Keratinocyte (primary cell): ENCODE data around the gene SLIT3. TPM values are rescaled to one million over a fixed set of nuclear protein-coding genes. Genes with fewer than 3 reads are reported as not detected.

Experiments
- DNase-seq: peaks from one replicate; pipeline ENCODE4 v3.0.0-alpha.2; 2011; ENCODE audit warnings: low read depth, missing footprints, low spot score
- FAIRE-seq: peaks from 2 replicates; lab custom pipeline; 2011; peaks lifted over from hg19 to GRCh38; lab: Jason Lieb, UNC
- H2AFZ ChIP-seq: 2 replicates; pipeline ENCODE4 v1.6.0; 2012; ENCODE audit warnings: low read length, control low read depth, inconsistent platforms; ENCODE audit not compliant: control insufficient read depth
- H3K27ac ChIP-seq: 2 replicates; pipeline ENCODE4 v1.5.1; 2011; ENCODE audit warnings: low read length; ENCODE audit not compliant: control insufficient read depth, insufficient read depth
- H3K27me3 ChIP-seq: 3 replicates; pipeline ENCODE4 v1.6.0; 2011; ENCODE audit warnings: low read length; ENCODE audit not compliant: control insufficient read depth, insufficient read depth; ENCODE audit errors: extremely low read depth
- H3K36me3 ChIP-seq, 2 experiments: 2 replicates in 1 of 2; 3 replicates in 1 of 2; pipeline ENCODE4 v1.5.1; 2011; ENCODE audit warnings: low read length in 2 of 2, mild to moderate bottlenecking in 1 of 2; ENCODE audit not compliant: control insufficient read depth in 2 of 2, insufficient read depth in 2 of 2; ENCODE audit errors: extremely low read depth in 1 of 2
- H3K4me1 ChIP-seq: 3 replicates; pipeline ENCODE4 v1.5.1; 2011; ENCODE audit warnings: low read length; ENCODE audit not compliant: control insufficient read depth, insufficient read depth; ENCODE audit errors: extremely low read depth
- H3K4me2 ChIP-seq: 3 replicates; pipeline ENCODE4 v1.6.0; 2011; ENCODE audit warnings: low read depth, low read length; ENCODE audit not compliant: control insufficient read depth, insufficient read depth; ENCODE audit errors: extremely low read depth
- H3K4me3 ChIP-seq, 3 experiments: fragments of 200-600 bp in 1 of 3; sonication (generic) in 1 of 3; 2 replicates in 2 of 3; 3 replicates in 1 of 3; pipeline ENCODE4 v1.5.1; 2011 to 2016; ENCODE audit warnings: low read length in 3 of 3, mild to moderate bottlenecking in 3 of 3, control low read depth in 2 of 3, inconsistent platforms in 1 of 3, low read depth in 1 of 3, mixed read lengths in 1 of 3, mixed run types in 1 of 3, moderate library complexity in 1 of 3; ENCODE audit not compliant: control insufficient read depth in 2 of 3, insufficient read depth in 2 of 3; ENCODE audit errors: extremely low read depth in 1 of 3
- H3K79me2 ChIP-seq: 2 replicates; pipeline ENCODE4 v1.6.0; 2012; ENCODE audit warnings: low read length; ENCODE audit not compliant: control insufficient read depth, insufficient read depth
- H3K9ac ChIP-seq: 3 replicates; pipeline ENCODE4 v1.6.0; 2011; ENCODE audit warnings: low read length; ENCODE audit not compliant: control insufficient read depth, insufficient read depth; ENCODE audit errors: extremely low read depth
- H3K9me1 ChIP-seq: 3 replicates; pipeline ENCODE4 v1.6.0; 2011; ENCODE audit warnings: low read length; ENCODE audit not compliant: control insufficient read depth, insufficient read depth; ENCODE audit errors: extremely low read depth
- H3K9me3 ChIP-seq: 2 replicates; pipeline ENCODE4 v1.5.1; 2012; ENCODE audit warnings: low read depth, low read length; ENCODE audit not compliant: control insufficient read depth
- H4K20me1 ChIP-seq: 3 replicates; pipeline ENCODE4 v1.6.0; 2011; ENCODE audit warnings: low read length; ENCODE audit not compliant: control insufficient read depth, insufficient read depth; ENCODE audit errors: extremely low read depth
- EZH2 ChIP-seq: IDR thresholded peaks from one replicate; pipeline ENCODE4 v1.6.1; 2012; ENCODE audit warnings: inconsistent platforms, mild to moderate bottlenecking, low read length, moderate library complexity
- dilution Hi-C: fragments of 300-500 bp; cut with MboI; formaldehyde crosslinking; loops from one replicate; pipeline ENCODE4 v1.7.0; 2020; ENCODE audit warnings: low sequenced_read_pairs; ENCODE audit not compliant: extremely low pct_ligation_motif_present
- polyA plus RNA-seq, 5 experiments: library from polyadenylated mRNA; depleted of rRNA in 3 of 5; stranded (reverse) in 3 of 5; stranded (forward) in 1 of 5; unstranded in 1 of 5; fragments of >200 nt; gene quantifications; 1 replicate in 1 of 5; 2 replicates in 3 of 5; 3 replicates in 1 of 5; pipeline versions ENCODE4 v1.2.1 to v1.2.3, GENCODE V29; 2011 to 2012; ENCODE audit warnings: missing spikeins in 2 of 5, low read depth in 1 of 5, low replicate concordance in 1 of 5
- TF ChIP-seq, protein P1 (sequence below), 3 experiments: IDR thresholded peaks in 1 of 3; conservative IDR thresholded peaks in 1 of 3; optimal IDR thresholded peaks in 1 of 3; 2 replicates in 2 of 3; 3 replicates in 1 of 3; pipeline versions ENCODE3 to v1.5.1; 2011; ENCODE audit warnings: low read length in 3 of 3, mild to moderate bottlenecking in 3 of 3, moderate library complexity in 2 of 3, control low read depth in 1 of 3, inconsistent platforms in 1 of 3; ENCODE audit not compliant: insufficient read depth in 2 of 3; ENCODE audit errors: extremely low read depth in 1 of 3

SLIT3 gene
- polyA plus RNA-seq, 1 donor (not counting 4 experiments of a cell fraction or from before 2014, with no cell fraction given) = 2.4 TPM

DNA sequence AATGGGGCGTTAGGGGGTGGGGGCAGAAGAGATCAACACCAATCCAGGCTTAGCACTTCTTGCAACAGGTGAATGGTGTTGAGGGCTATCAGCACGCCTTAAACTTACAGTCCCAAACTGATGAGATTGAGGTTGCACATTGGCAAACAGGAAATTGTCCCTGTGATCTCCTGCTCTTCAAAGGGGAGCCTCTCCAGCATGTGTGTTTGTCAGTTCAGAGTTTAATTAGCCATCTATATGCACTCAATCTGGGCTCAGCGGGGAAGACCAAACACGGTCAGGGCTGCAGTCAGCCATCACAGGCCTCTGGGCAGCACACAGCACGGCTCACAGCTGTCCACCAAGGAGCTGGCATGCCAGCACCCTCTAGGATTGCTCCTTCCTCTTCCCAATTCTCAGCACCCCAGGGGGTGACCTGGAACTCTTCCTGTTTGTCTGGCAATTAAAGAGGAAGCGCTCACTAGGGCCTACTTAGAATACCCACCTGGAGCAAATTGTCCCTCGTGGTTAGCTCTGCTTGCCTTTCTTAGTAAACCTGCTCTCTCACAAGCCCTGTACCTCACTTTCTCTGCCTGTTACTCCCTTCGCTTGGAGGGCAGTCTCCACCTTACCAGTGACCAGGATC is 217.4 kb downstream of the SLIT3 start:
- dilution Hi-C loops = no loop called here
- DNase-seq = no peak

DNA sequence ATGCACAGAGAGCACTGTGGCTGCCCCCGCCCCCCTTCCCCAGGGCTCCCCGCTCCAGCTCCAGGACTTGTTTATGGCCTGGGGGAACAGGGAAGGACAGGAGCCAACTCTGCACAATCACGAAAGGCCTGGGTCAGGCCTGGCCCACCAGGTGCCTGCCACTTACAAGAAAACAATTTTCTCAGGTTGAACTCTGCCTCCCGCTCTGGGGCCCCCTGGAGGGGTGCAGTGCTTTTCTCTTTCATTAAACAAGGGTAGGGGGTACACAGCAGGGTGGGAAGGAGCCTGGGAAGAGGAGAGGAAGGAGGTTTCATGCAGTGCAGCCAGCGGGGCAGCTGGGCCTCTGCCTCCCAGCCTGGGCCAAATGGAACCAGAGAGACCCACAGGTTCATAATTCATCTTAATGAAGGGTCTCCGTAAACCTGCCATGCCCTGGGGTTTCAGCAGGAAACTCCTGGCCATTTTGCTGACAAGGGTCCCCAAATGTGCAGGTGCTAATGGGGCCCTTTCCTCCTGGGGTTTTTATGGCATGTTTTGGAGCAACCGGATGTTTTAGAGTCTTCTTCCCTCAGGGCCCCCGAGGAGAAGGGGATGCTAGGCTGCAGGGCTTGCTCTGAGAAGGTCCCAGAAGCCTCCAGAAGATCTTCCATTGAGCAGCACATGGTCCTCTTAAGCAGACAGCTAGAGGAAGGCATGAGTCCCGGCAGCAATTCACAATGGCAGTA is 219.8 kb downstream of the SLIT3 start:
- FAIRE-seq = no peak
- TF ChIP-seq EZH2 = no peak
- TF ChIP-seq, protein P1, sequence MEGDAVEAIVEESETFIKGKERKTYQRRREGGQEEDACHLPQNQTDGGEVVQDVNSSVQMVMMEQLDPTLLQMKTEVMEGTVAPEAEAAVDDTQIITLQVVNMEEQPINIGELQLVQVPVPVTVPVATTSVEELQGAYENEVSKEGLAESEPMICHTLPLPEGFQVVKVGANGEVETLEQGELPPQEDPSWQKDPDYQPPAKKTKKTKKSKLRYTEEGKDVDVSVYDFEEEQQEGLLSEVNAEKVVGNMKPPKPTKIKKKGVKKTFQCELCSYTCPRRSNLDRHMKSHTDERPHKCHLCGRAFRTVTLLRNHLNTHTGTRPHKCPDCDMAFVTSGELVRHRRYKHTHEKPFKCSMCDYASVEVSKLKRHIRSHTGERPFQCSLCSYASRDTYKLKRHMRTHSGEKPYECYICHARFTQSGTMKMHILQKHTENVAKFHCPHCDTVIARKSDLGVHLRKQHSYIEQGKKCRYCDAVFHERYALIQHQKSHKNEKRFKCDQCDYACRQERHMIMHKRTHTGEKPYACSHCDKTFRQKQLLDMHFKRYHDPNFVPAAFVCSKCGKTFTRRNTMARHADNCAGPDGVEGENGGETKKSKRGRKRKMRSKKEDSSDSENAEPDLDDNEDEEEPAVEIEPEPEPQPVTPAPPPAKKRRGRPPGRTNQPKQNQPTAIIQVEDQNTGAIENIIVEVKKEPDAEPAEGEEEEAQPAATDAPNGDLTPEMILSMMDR (optimal IDR thresholded peaks at IDR 0.05 in 1 of 3, IDR thresholded peaks at IDR 0.05 in 1 of 3, conservative IDR thresholded peaks at IDR 0.05 in 1 of 3; ENCODE audit: extremely low read depth in 1 of 3, insufficient read depth in 2 of 3, low read length in 3 of 3) = no peak
- dilution Hi-C loops = no loop called here

More for the DNA sequence above, 217.4 kb downstream of the SLIT3 start:
- Histone ChIP-seq H4K20me1 (no peaks in the 10 kb centered on the region), H3K9me3 (no peaks in the 10 kb centered on the region), H2AFZ (no peak overlapping the region), H3K27me3 (no peaks in the 10 kb centered on the region), H3K79me2 (no peaks in the 10 kb centered on the region), H3K4me1 (peaks cover 3% of the 10 kb centered on the region), H3K9ac (no peak overlapping the region), H3K27ac (no peak overlapping the region), H3K4me3 (no peak overlapping the region), H3K9me1 (no peaks in the 10 kb centered on the region), H3K36me3 (no peaks in the 10 kb centered on the region), H3K4me2 (no peak overlapping the region)
- no peak for TF ChIP-seq EZH2
- TF ChIP-seq, protein P1 (optimal IDR thresholded peaks at IDR 0.05 in 1 of 3, IDR thresholded peaks at IDR 0.05 in 1 of 3, conservative IDR thresholded peaks at IDR 0.05 in 1 of 3; ENCODE audit: extremely low read depth in 1 of 3, insufficient read depth in 2 of 3, low read length in 3 of 3) = no peak
- no peak for FAIRE-seq

More for the DNA sequence above, 219.8 kb downstream of the SLIT3 start:
- Histone ChIP-seq H3K9ac (no peak overlapping the region), H4K20me1 (no peaks in the 10 kb centered on the region), H3K27me3 (no peaks in the 10 kb centered on the region), H2AFZ (no peak overlapping the region), H3K79me2 (no peaks in the 10 kb centered on the region), H3K4me2 (no peak overlapping the region), H3K9me1 (no peaks in the 10 kb centered on the region), H3K9me3 (no peaks in the 10 kb centered on the region), H3K27ac (no peak overlapping the region), H3K4me3 (no peak overlapping the region), H3K4me1 (peaks cover 3% of the 10 kb centered on the region), H3K36me3 (no peaks in the 10 kb centered on the region)
- DNase-seq = no peak
